Stimulated activated CD4-positive, alpha-beta T cell treated with anti-CD3 and anti-CD28 coated beads, Interleukin-4, amount 100 ng/mL, for 1 hour (primary cell): ENCODE results near the gene JUN.
"Not testable (repeated sequence)": the region's sequence is repeated elsewhere in the genome, so short reads cannot be mapped to it uniquely, and the experiment has no call there.

Source experiments
- DNase-seq: peaks from one replicate; pipeline ENCODE4 v3.0.0-alpha.2; 2020

JUN gene

GRCh38 chr1:58805716-58806571, 22.1 kb upstream of the JUN start:
- no peak for DNase-seq

DNA sequence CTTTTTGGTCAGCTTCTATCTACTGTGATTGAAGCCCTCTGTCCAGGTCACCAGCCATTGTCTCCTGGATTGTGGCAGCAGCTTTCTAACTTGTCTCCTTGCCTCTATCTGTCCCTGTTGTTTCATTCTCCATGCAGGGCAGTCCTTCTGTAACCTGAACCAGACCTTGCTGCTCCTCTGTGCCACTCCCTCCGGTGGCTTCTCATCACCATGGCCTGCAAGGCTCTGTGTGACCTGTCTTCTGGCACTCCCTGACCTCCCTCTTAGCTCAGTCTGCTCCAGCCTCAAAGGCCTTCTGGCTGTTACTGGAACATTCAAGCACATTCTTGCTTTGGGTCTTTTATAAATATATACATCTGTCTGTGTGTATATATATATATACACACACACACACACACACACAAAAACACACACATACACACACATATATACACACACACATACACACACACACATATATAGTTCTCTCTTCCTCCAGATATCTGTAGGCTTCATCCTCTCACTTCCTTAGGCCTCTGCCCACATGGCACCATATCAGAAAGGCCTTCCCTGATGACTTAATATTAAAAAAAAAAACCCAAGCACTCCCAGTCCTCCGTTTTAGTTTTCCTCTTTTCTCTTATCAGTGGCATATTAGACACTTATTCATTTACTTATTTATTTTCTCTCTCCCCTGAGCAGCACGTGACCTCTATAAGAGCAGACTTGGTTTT, 21.2 kb upstream of the JUN start:
- DNase-seq, result no peak

GRCh38 chr1:58803858-58804257, 20.0 kb upstream of the JUN start:
- no peak for DNase-seq

GRCh38 chr1:58802640-58803399, 19.0 kb upstream of the JUN start:
- no peak for DNase-seq

DNA sequence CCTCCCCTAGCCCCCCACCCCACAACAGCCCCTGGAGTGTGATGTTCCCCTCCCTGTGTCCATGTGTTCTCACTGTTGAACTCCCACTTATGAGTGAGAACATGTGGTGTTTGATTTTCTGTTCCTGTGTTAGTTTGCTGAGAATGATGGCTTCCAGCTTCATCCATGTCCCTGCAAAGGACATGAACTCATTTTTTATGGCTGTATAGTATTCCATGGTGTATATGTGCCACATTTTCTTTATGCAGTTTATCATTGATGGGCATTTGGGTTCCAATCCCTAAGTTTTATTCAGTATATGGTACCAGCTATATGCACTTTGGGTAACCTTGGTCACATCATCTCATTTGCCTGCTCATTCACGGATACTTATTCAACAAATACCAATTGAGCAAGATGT, 17.4 kb upstream of the JUN start:
- not testable (repeated sequence) for DNase-seq

DNA sequence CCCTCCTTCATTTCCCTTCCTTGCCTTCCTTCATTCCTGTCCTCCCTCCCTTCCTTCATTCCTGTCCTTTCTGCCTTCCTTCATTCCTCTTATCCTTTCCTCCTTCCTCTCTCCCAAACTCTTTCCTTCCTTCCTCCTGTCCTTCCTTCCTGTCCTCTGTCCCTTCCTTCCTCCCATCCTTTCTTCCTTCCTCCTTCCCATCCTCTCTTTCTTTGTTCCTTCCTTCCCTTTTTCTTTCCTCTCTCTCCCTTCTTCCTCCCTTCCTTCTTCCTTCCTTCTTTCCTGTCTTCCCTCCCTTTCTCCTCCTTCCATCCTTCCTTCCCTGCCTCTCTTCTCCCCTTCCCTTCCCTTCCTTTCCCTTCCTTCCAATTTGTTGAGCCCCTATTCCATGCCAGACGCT, 15.8 kb upstream of the JUN start:
- DNase-seq, result no peak

DNA sequence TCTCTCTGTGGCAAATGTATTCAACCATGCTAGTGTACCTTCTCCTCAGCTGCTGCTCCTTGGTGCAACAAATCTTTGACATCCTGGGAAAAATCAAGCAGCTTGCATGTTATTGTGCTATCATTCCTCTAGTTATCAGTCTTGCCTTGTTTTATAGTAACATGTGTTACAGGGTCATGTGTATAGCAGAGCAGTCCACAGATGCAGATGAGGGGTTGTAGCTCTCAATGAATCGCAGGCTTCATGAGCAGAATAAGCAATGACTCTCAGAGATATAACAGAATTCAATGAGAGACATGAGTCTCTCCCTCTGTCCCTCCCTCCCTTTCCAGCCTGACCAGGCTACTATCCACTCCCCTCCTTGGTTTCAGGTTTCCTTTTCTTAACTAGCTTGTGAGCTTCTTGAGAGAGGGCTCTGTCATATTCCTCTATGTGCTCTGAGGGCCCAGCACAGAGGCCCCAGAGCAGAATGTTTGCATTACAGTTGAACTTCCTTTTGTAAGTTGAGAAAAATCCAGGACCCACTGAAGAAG, 15.1 kb upstream of the JUN start:
- DNase-seq, result no peak

- DNase-seq, result no peak
Observed at GRCh38 chr1:58796416-58796815, 12.6 kb upstream of the JUN start.

DNA sequence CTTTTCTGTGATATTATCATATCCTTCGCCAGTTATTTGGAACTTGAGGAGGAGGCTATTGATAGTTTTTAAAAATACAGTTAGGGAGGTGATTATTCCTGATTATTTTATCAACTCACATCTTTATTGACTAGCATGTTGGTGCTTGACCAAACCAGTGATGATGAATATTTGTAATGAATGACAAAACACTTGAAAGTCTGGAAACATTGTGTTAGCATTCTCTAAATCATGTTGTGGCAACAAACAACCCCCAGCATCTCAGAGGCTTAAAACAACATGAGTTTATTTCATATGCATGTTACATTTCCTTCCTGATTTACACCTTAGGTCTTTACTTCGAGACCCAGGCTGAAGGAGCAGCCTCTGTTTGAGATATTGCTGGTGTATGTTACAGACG, 10.7 kb upstream of the JUN start:
- no peak for DNase-seq

DNA sequence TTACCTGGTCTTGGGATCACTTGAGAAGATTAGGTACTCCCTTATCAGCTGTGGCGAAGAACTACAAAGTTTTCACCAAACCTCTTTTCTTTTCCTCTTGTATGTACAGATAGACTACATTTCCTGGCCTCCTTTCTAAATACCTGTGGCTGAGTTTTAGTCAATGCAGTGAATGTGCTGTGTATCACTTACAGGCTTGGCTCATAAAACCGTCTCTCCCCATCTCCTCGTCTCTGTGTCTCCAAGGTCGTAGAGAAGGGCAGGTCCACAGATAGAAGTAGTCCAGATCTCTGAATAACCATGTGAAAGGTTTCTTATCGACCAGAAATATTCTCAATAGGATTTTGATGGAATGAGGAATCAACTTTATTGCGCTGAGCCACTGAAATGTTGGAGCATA, 9.0 kb upstream of the JUN start:
- DNase-seq, result no peak

- no peak for DNase-seq
Observed at GRCh38 chr1:58791106-58791505, 7.3 kb upstream of the JUN start.

GRCh38 chr1:58789996-58790660, 6.3 kb upstream of the JUN start:
- DNase-seq, result no peak

DNA sequence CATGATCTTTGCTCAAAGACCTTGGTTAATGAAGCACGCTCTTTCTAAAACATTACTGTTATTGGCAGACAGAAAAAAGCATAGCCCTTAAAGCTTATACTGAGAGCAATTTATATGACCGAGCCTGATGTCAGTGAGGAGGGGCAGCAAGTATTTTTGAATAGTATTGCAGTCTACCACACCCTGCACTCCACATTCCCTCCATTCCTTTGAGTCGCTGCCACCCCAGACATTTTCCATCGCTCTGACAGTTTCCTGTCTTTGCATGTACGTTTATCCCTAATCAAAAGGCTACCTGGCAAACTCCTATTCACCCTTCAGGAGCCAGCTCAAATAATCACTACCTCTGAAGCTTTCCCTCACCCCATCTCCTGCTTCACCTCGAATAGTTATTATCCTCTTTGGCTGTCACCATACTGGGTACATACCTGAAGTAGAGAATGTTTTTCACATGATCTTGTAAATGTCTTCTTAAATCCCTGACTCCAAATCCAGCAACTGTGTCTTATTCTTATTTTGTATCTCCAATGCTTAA, 5.5 kb upstream of the JUN start:
- no peak for DNase-seq

GRCh38 chr1:58788259-58788658, 4.4 kb upstream of the JUN start:
- no peak for DNase-seq

DNA sequence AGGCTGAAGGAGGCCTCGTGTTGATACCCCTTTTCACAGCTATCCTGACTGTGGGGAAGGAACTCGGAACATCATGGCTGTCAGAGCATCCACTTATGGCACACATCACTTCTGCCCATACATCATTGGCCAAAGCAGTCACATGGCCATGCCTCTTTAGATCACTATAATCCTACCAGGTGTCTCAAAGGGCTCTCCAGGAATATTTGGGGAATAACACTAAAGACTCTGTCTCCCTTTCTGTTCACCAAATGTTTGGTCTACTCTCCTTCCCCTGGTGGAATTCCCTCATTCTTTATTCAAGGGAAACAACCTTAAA, 3.0 kb upstream of the JUN start:
- no peak for DNase-seq

- DNase-seq, result no peak
Observed at GRCh38 chr1:58786184-58786926, 2.5 kb upstream of the JUN start.

DNA sequence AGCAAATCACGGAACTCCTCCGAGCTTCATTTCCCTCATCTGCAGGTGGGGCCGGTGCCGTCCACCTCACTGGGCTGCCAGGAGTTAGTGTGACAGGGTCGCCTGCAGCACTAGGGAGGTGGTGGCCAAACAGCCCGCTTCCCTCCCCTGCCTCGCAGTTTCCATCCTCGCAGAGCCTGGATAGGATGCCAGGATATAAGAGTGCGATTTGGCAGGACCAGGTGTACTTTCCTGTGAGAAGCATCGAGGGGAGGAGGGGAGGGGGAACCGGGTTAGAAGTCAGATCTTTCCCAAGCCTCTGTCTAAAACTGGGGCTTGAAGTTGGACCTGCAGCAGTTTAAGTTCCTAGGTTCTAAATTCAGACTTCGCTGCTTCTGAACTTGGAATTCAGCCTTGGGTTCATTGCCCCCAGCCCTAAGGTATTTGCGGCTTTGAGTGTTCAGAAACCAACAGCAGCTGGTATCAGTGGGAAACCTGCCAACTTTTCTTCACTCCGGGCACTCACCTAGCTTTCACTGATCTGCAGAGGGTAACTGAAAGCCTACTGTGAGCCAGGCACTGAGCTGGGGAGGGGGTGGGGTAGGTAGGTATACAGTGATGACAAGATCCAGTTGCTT, 1.7 kb upstream of the JUN start:
- peak; percentile 17 for DNase-seq

DNA sequence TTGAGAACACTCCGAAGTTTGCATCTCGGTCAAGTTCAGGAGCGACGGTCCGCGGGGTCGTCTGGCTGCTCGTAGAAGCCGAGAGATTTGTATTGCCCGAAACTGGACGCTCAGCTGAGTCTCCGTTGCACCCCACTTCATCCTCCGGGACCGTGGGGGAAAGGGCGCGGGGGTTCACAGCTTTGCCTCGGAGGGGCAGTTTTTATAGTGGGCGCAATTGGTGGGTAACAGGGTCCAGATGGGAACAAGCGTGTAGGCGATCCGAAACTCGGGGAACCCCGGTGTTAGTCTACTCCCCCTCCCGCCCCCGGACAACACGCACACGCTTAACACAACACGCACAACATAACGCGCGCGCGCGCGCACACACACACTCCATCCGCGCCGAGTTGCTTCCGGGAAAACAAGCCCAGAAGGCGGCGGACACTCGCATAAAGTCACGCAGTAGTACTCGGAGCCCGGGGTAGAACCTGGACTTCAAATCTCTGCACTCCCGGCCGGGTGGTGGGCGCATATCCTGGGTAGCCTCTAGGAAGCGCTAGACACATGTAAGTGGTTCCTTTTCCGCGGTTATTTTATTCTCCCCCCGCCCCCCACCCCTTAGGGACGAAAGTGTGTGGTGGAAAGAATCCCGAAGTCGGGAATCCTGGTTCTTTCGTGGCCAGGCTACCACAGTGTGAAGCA, 1.1 kb upstream of the JUN start:
- DNase-seq, result peak; percentile 77

DNA sequence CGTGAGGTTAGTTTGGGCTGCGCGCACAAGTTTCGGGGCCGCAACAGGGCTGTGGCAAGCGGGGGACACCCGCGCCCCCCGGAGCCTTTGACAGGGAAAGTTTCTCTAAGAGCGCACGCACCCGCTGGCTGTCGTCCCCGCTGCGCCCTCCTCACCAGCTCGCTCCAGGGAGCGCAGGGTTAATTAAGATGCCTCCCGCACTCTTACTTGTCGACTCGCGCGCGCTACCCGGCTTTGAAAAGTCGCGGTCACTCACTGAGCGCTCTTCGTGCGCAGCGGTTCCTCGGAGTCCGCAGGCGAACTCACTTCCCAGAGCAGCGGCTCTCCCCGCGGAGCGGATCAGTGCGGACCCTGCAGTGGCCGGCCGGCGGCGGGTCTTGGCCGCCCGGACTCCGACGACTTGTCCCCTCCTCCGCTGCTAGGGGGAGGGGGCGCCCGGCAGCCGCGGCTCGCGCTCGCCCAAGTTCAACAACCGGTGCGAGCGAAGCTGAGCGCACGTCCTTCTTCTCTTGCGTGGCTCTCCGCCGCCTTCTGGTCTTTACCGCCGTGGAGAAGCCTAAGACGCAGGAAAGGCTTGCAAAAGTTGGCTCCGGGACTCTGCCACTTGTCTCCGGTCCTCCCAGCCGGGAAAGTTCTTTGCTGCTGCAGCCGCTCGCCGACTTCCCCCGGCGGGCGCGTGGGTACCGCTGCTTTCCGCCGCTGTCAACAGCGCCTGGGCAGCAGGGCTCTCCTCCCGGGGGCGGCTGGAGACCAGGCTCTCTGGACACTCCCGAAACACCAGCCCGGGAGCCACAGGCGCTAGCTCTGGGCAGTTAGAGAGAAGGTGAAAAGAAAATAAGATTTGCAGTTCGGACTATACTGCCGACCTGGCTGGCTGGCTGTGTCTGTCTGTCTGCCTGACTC, 506 bp downstream of the JUN start:
- DNase-seq, result peak; percentile 48
